SK-N-SH (cell line): Measurements from ENCODE around the gene F2RL1. TPM values are rescaled to one million over a fixed set of nuclear protein-coding genes. Genes with fewer than 3 reads are reported as not detected.

Source experiments
- CTCF ChIA-PET: fragments of 300-600, 350-600 bp; formaldehyde crosslinking; extraction: SDS; loops from one replicate; lab custom pipeline; 2021; lab: Yijun Ruan, JAX
- POLR2A ChIA-PET: fragments of 350-600 bp; sonication (Branson Sonifier 250); formaldehyde crosslinking; extraction: SDS; loops from one replicate; lab custom pipeline; 2020; ENCODE audit warnings: antibody characterized with exemption, inconsistent platforms; lab: Yijun Ruan, JAX
- DNase-seq: peaks from one replicate; pipeline ENCODE4 v3.0.0; 2012
- H2AFZ ChIP-seq: fragments of 200-600 bp; sonication (generic); 2 replicates; pipeline ENCODE4 v1.8.1; 2016; ENCODE audit warnings: antibody characterized with exemption, mild to moderate bottlenecking, low read depth
- H3F3A ChIP-seq: fragments of 200-600 bp; sonication (generic); replicated peaks from 2 replicates; pipeline ENCODE3; 2016; ENCODE audit warnings: antibody characterized with exemption, mild to moderate bottlenecking; ENCODE audit not compliant: insufficient read depth
- H3K27ac ChIP-seq, 2 experiments: fragments of 200-500 bp in 1 of 2; fragments of 200-600 bp in 1 of 2; sonication (Bioruptor generic) in 1 of 2; sonication (generic), shearing (Covaris generic) in 1 of 2; 2 replicates each; pipeline versions ENCODE4 v1.5.1 to v1.6.1; 2014 to 2016; ENCODE audit warnings: low read depth in 2 of 2, inconsistent platforms in 1 of 2, low read length in 1 of 2, mild to moderate bottlenecking in 1 of 2, mixed read lengths in 1 of 2
- H3K27me3 ChIP-seq: fragments of 200-600 bp; sonication (generic), shearing (Covaris generic); 2 replicates; pipeline ENCODE4 v1.6.1; 2016; ENCODE audit warnings: mixed run types; ENCODE audit not compliant: insufficient read depth
- H3K36me3 ChIP-seq, 2 experiments: fragments of 200-500 bp in 1 of 2; fragments of 200-600 bp in 1 of 2; sonication (Bioruptor generic) in 1 of 2; sonication (generic) in 1 of 2; replicated peaks in 1 of 2; 2 replicates each; pipeline versions ENCODE3 to v1.5.1; 2014 to 2016; ENCODE audit warnings: low read length in 1 of 2, mild to moderate bottlenecking in 1 of 2; ENCODE audit not compliant: insufficient read depth in 2 of 2, control insufficient read depth in 1 of 2
- H3K4me1 ChIP-seq, 2 experiments: fragments of 200-500 bp in 1 of 2; fragments of 200-600 bp in 1 of 2; sonication (Bioruptor generic) in 1 of 2; sonication (generic), shearing (Covaris generic) in 1 of 2; 2 replicates each; pipeline versions ENCODE4 v1.5.1 to v1.6.1; 2014 to 2016; ENCODE audit warnings: low read depth in 1 of 2, low read length in 1 of 2, mixed run types in 1 of 2; ENCODE audit not compliant: insufficient read depth in 2 of 2, control insufficient read depth in 1 of 2
- H3K4me2 ChIP-seq: fragments of 200-600 bp; sonication (generic), shearing (Covaris generic); 2 replicates; pipeline ENCODE4 v1.6.1; 2017; ENCODE audit warnings: mixed run types
- H3K4me3 ChIP-seq, 2 experiments: fragments of 200-500 bp in 1 of 2; fragments of 200-600 bp in 1 of 2; sonication (Bioruptor generic) in 1 of 2; sonication (generic), shearing (Covaris generic) in 1 of 2; 2 replicates each; pipeline versions ENCODE4 v1.5.1 to v1.8.1; 2014 to 2016; ENCODE audit warnings: low read depth in 2 of 2, inconsistent platforms in 1 of 2, low read length in 1 of 2, mild to moderate bottlenecking in 1 of 2, mixed read lengths in 1 of 2, moderate library complexity in 1 of 2
- H3K79me2 ChIP-seq: fragments of 200-600 bp; sonication (generic); 2 replicates; pipeline ENCODE4 v1.8.1; 2017; ENCODE audit warnings: mild to moderate bottlenecking; ENCODE audit not compliant: insufficient read depth
- H3K9ac ChIP-seq: fragments of 200-600 bp; sonication (generic); 2 replicates; pipeline ENCODE4 v1.6.1; 2017; ENCODE audit warnings: mixed run types
- H3K9me2 ChIP-seq: fragments of 200-600 bp; sonication (generic); 2 replicates; pipeline ENCODE4 v1.6.1; 2017; ENCODE audit warnings: mixed run types
- H3K9me3 ChIP-seq: fragments of 200-600 bp; sonication (generic); 2 replicates; pipeline ENCODE4 v1.6.1; 2017; ENCODE audit warnings: mixed run types, mild to moderate bottlenecking, moderate library complexity
- H4K20me1 ChIP-seq: fragments of 200-600 bp; sonication (generic); 2 replicates; pipeline ENCODE4 v1.6.1; 2017; ENCODE audit warnings: mild to moderate bottlenecking, mixed run types; ENCODE audit not compliant: insufficient read depth
- CTCF ChIP-seq: fragments of 200-600 bp; sonication (generic); IDR thresholded peaks from 2 replicates; pipeline ENCODE4 v1.6.1; 2017; ENCODE audit warnings: antibody characterized with exemption, mild to moderate bottlenecking, moderate library complexity
- ELF1 ChIP-seq: IDR thresholded peaks from 2 replicates; pipeline ENCODE4 v1.4.0; 2012
- EP300 ChIP-seq, 2 experiments: IDR thresholded peaks; 2 replicates each; pipeline versions ENCODE4 v1.4.0 to v1.6.1; 2012; ENCODE audit warnings: borderline replicate concordance in 1 of 2, low read depth in 1 of 2, low read length in 1 of 2
- FOXM1 ChIP-seq: IDR thresholded peaks from 2 replicates; pipeline ENCODE4 v1.4.0; 2012; ENCODE audit warnings: low read depth, mild to moderate bottlenecking
- GABPA ChIP-seq: IDR thresholded peaks from 2 replicates; pipeline ENCODE4 v1.4.0; 2012; ENCODE audit warnings: low read depth, mild to moderate bottlenecking
- MAX ChIP-seq: IDR thresholded peaks from 2 replicates; pipeline ENCODE4 v1.4.0; 2012; ENCODE audit warnings: low read depth
- MEF2A ChIP-seq: IDR thresholded peaks from 2 replicates; pipeline ENCODE4 v1.4.0; 2012; ENCODE audit warnings: low read depth, borderline replicate concordance
- MXI1 ChIP-seq: IDR thresholded peaks from 2 replicates; pipeline ENCODE4 v1.6.1; 2012; ENCODE audit warnings: mild to moderate bottlenecking, low read depth, low read length, improper control_type of control experiment
- PBX3 ChIP-seq: IDR thresholded peaks from 2 replicates; pipeline ENCODE4; 2012
- RAD21 ChIP-seq: IDR thresholded peaks from 2 replicates; pipeline ENCODE4 v1.6.1; 2012; ENCODE audit warnings: mild to moderate bottlenecking, low read length
- RCOR1 ChIP-seq: fragments of 150-350 bp; IDR thresholded peaks from 2 replicates; pipeline ENCODE4 v1.6.1; 2017; ENCODE audit warnings: antibody characterized with exemption, low read length
- RFX5 ChIP-seq: IDR thresholded peaks from 2 replicates; pipeline ENCODE4 v1.6.1; 2012; ENCODE audit warnings: mild to moderate bottlenecking, improper control_type of control experiment, low read length
- RXRA ChIP-seq: IDR thresholded peaks from 2 replicates; pipeline ENCODE4 v1.4.0; 2012; ENCODE audit warnings: low read depth, mild to moderate bottlenecking, borderline replicate concordance
- SMC3 ChIP-seq: IDR thresholded peaks from 2 replicates; pipeline ENCODE4 v1.6.1; 2012; ENCODE audit warnings: low read depth, low read length, improper control_type of control experiment
- TAF1 ChIP-seq: IDR thresholded peaks from 2 replicates; pipeline ENCODE4 v1.6.1; 2012; ENCODE audit warnings: low read depth, mild to moderate bottlenecking, low read length, moderate library complexity, borderline replicate concordance
- TCF12 ChIP-seq: IDR thresholded peaks from 2 replicates; pipeline ENCODE4 v1.4.0; 2012
- TEAD4 ChIP-seq: IDR thresholded peaks from 2 replicates; pipeline ENCODE4 v1.4.0; 2012; ENCODE audit warnings: mild to moderate bottlenecking, borderline replicate concordance; ENCODE audit not compliant: insufficient read depth
- USF1 ChIP-seq: IDR thresholded peaks from 2 replicates; pipeline ENCODE4 v1.4.0; 2012; ENCODE audit warnings: low read depth, borderline replicate concordance
- WGBS: methylation state at CpG from one replicate; pipeline ENCODE4 v1.1.6; 2017; ENCODE audit warnings: low lambda C conversion rate; 5-methylcytosine and 5-hydroxymethylcytosine counted together
- polyA plus RNA-seq, 3 experiments: library from polyadenylated mRNA; depleted of rRNA; stranded (reverse); fragments of >200 nt; gene quantifications; 2 replicates each; pipeline ENCODE4 v1.2.3, GENCODE V29; 2012
- TF ChIP-seq, protein P1 (sequence below): IDR thresholded peaks from 2 replicates; pipeline ENCODE4 v1.4.0; 2012; ENCODE audit warnings: low read depth, borderline replicate concordance

Gene F2RL1
- polyA plus RNA-seq, 1 of the 3 experiments (the other 2 are of a cell fraction): 31.3 TPM

- DNase-seq: no peak
- TF ChIP-seq CTCF (peak; percentile 30), USF1 (no peak), MAX (no peak)
- ChIA-PET CTCF (no interaction called here), POLR2A (no interaction called here)
- Histone ChIP-seq H3K36me3 (peaks cover 0 to 19% of the 10 kb centered on the region in 2 experiments), H4K20me1 (no peaks in the 10 kb centered on the region), H3K9ac (no peak overlapping the region), H2AFZ (no peak overlapping the region), H3K9me3 (no peaks in the 10 kb centered on the region), H3K9me2 (no peaks in the 10 kb centered on the region), H3K4me3 (no peak overlapping the region), H3F3A (peaks cover 18% of the 10 kb centered on the region), H3K4me2 (no peak overlapping the region), H3K79me2 (no peaks in the 10 kb centered on the region), H3K4me1 (peaks cover 0 to 16% of the 10 kb centered on the region in 2 experiments; a peak in 1 of 4 replicates), H3K27me3 (no peaks in the 10 kb centered on the region), H3K27ac (no peak overlapping the region)
- 95% methylated on average over 2 of the region's 2 CpGs for WGBS
Measured at GRCh38 chr5:76836181-76836580, 17.4 kb downstream of the F2RL1 start.

DNA sequence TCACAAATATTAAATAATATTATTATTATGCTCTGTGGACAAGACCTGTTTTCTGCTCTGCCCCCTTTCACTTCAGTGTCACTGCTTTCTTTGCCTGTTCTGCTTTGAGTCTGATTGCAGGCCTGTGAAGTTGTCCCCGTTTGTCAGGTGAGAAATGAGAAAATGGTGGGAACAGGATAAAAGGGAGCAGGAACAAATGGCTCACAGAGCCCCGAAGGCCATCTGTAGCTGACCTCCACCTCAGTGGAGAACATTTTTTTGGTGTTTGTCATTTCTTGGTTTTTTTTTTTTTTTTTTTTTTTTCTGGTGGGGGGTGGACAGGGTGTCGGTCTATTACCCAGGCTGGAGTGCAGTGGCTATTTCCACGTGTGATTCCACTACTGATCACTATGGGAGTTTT, 17.8 kb downstream of the F2RL1 start:
- CTCF ChIA-PET: interaction anchor here (0.6 kb wide), 1 partner anchor 16 kb away, joined by 3 read pairs; no protein-coding TSS in a partner anchor
- no peaks in the 10 kb centered on the region for H3K9me3 ChIP-seq
- H3K27ac ChIP-seq: no peak overlapping the region
- no peaks in the 10 kb centered on the region for H4K20me1 ChIP-seq
- H3K79me2 ChIP-seq: no peaks in the 10 kb centered on the region
- H3K36me3 ChIP-seq: peaks cover 0 to 19% of the 10 kb centered on the region in 2 experiments
- TF ChIP-seq SMC3 (no peak), GABPA (no peak), TEAD4 (no peak), RCOR1 (no peak), TCF12 (no peak), MAX (no peak), FOXM1 (no peak), RFX5 (no peak), TAF1 (no peak), MXI1 (no peak), PBX3 (no peak), RAD21 (no peak), RXRA (no peak), EP300 (IDR thresholded peaks at IDR 0.05; ENCODE audit: borderline replicate concordance in 1 of 2, low read depth in 1 of 2, low read length in 1 of 2) (no peak), ELF1 (no peak), MEF2A (no peak)
- TF ChIP-seq, protein P1, sequence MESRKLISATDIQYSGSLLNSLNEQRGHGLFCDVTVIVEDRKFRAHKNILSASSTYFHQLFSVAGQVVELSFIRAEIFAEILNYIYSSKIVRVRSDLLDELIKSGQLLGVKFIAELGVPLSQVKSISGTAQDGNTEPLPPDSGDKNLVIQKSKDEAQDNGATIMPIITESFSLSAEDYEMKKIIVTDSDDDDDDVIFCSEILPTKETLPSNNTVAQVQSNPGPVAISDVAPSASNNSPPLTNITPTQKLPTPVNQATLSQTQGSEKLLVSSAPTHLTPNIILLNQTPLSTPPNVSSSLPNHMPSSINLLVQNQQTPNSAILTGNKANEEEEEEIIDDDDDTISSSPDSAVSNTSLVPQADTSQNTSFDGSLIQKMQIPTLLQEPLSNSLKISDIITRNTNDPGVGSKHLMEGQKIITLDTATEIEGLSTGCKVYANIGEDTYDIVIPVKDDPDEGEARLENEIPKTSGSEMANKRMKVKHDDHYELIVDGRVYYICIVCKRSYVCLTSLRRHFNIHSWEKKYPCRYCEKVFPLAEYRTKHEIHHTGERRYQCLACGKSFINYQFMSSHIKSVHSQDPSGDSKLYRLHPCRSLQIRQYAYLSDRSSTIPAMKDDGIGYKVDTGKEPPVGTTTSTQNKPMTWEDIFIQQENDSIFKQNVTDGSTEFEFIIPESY: no peak
- TF ChIP-seq, all 33 proteins: peak for 0
- 69% methylated on average over 4 of the region's 4 CpGs for WGBS
- no peak overlapping the region for H2AFZ ChIP-seq
- DNase-seq: no peak
- no peaks in the 10 kb centered on the region for H3K9me2 ChIP-seq
- no peaks in the 10 kb centered on the region for H3K27me3 ChIP-seq
- H3K4me1 ChIP-seq: peaks cover 0 to 13% of the 10 kb centered on the region in 2 experiments; a peak in 1 of 4 replicates
- POLR2A ChIA-PET: no interaction called here
- no peak overlapping the region for H3K4me2 ChIP-seq
- H3F3A ChIP-seq: peaks cover 14% of the 10 kb centered on the region
- no peak overlapping the region for H3K9ac ChIP-seq
- no peak overlapping the region for H3K4me3 ChIP-seq
